Fibroblast of lung (primary cell): ENCODE data around the gene PLSCR1. TPM values are rescaled to one million over a fixed set of nuclear protein-coding genes. Genes with fewer than 3 reads are reported as not detected.

ENCODE experiments used
- DNase-seq, 2 donors: peaks; one replicate each; pipeline versions ENCODE4 v3.0.0 to v3.0.0-alpha.2; 2010; ENCODE audit warnings: low read depth in 2 of 2
- H2AFZ ChIP-seq: 2 replicates; pipeline ENCODE4 v1.5.1; 2012; ENCODE audit warnings: low read length, control low read depth, inconsistent platforms
- H3K27ac ChIP-seq: 2 replicates; pipeline ENCODE4 v1.5.1; 2011; ENCODE audit warnings: low read length, control low read depth; ENCODE audit not compliant: insufficient read depth
- H3K27me3 ChIP-seq: 2 replicates; pipeline ENCODE4 v1.5.1; 2011; ENCODE audit warnings: mild to moderate bottlenecking, low read length; ENCODE audit not compliant: control insufficient read depth, insufficient read depth
- H3K36me3 ChIP-seq: 2 replicates; pipeline ENCODE4 v1.5.1; 2011; ENCODE audit warnings: low read length; ENCODE audit not compliant: control insufficient read depth, insufficient read depth
- H3K4me1 ChIP-seq: 2 replicates; pipeline ENCODE4 v1.5.1; 2011; ENCODE audit warnings: low read length; ENCODE audit not compliant: control insufficient read depth, insufficient read depth; ENCODE audit errors: extremely low read depth
- H3K4me2 ChIP-seq: 2 replicates; pipeline ENCODE4 v1.5.1; 2011; ENCODE audit warnings: low read length, control low read depth; ENCODE audit not compliant: insufficient read depth; ENCODE audit errors: extremely low read depth
- H3K4me3 ChIP-seq, 4 experiments: fragments of 200-600 bp in 1 of 4; sonication (generic) in 1 of 4; replicated peaks in 1 of 4; 2 replicates each; pipeline ENCODE4 v1.5.1; 2011 to 2016; ENCODE audit warnings: low read length in 4 of 4, low read depth in 3 of 4, mild to moderate bottlenecking in 3 of 4, control low read depth in 2 of 4, inconsistent platforms in 1 of 4, mixed read lengths in 1 of 4; ENCODE audit not compliant: insufficient read depth in 1 of 4; ENCODE audit errors: control extremely low read depth in 1 of 4
- H3K79me2 ChIP-seq: 2 replicates; pipeline ENCODE4 v1.5.1; 2012; ENCODE audit warnings: mild to moderate bottlenecking, low read length, inconsistent platforms; ENCODE audit not compliant: control insufficient read depth, insufficient read depth
- H3K9ac ChIP-seq: 2 replicates; pipeline ENCODE4 v1.5.1; 2011; ENCODE audit warnings: mild to moderate bottlenecking, low read length, control low read depth; ENCODE audit not compliant: insufficient read depth
- H3K9me3 ChIP-seq: 2 replicates; pipeline ENCODE4 v1.5.1; 2012; ENCODE audit warnings: low read depth, low read length; ENCODE audit not compliant: control insufficient read depth, insufficient read depth
- H4K20me1 ChIP-seq: 2 replicates; pipeline ENCODE4 v1.5.1; 2011; ENCODE audit warnings: low read length; ENCODE audit not compliant: control insufficient read depth, insufficient read depth; ENCODE audit errors: extremely low read depth
- CTCF ChIP-seq, 2 donors: IDR thresholded peaks in 1 of 2; conservative IDR thresholded peaks in 1 of 2; 1 replicate in 1 of 2; 2 replicates in 1 of 2; pipeline ENCODE4 v1.5.1; 2011 to 2012; ENCODE audit warnings: low read length in 2 of 2, control low read depth in 1 of 2, inconsistent platforms in 1 of 2, low read depth in 1 of 2, mild to moderate bottlenecking in 1 of 2
- EZH2 ChIP-seq: IDR thresholded peaks from 2 replicates; pipeline ENCODE4 v1.5.1; 2012; ENCODE audit warnings: low read length, control low read depth, mild to moderate bottlenecking; ENCODE audit errors: missing control alignments
- polyA minus RNA-seq: library from RNA; depleted of rRNA, polyadenylated mRNA; stranded (reverse); fragments of >200 nt; gene quantifications from 2 replicates; pipeline ENCODE4 v1.2.3, GENCODE V29; 2011; ENCODE audit warnings: low replicate concordance
- polyA plus RNA-seq, 2 donors: library from polyadenylated mRNA; depleted of rRNA in 1 of 2; stranded (reverse) in 1 of 2; unstranded in 1 of 2; fragments of >200 nt; gene quantifications; 2 replicates each; pipeline ENCODE4 v1.2.1, GENCODE V29; 2011 to 2012; ENCODE audit warnings: missing spikeins in 1 of 2
- total RNA-seq: library from RNA; depleted of rRNA; stranded (reverse); fragments of >200 nt; gene quantifications from 2 replicates; pipeline ENCODE4 v1.2.1, GENCODE V29; 2014

The PLSCR1 gene
- 36.8 and 43.9 TPM in 2 replicates for total RNA-seq
- polyA plus RNA-seq = 45.5 and 73.3 TPM in 2 replicates
- polyA plus RNA-seq (2012) = 26.0 and 40.7 TPM in 2 replicates
- 17.1 and 28.8 TPM in 2 replicates for polyA minus RNA-seq

- peaks cover 15% of the 10 kb centered on the region for H3K79me2 ChIP-seq
- no peaks in the 10 kb centered on the region for H3K4me1 ChIP-seq
- DNase-seq = peak; percentile 97 to 99
- peak within 1 kb of the TSS; percentile 85 to 89 (median 86) for H3K4me3 ChIP-seq
- H3K9me3 ChIP-seq = no peaks in the 10 kb centered on the region
- no peak for TF ChIP-seq EZH2
- TF ChIP-seq CTCF (conservative IDR thresholded peaks at IDR 0.05 in 1 of 2, IDR thresholded peaks at IDR 0.05 in 1 of 2; ENCODE audit: low read depth in 1 of 2, low read length in 2 of 2) = no peak
- H3K27ac ChIP-seq = peak within 1 kb of the TSS; percentile 93
- H4K20me1 ChIP-seq = no peaks in the 10 kb centered on the region
- H3K36me3 ChIP-seq = no peaks in the 10 kb centered on the region
- H3K27me3 ChIP-seq = no peaks in the 10 kb centered on the region
- peak within 1 kb of the TSS; percentile 97 for H3K9ac ChIP-seq
- peak within 1 kb of the TSS; percentile 87 for H2AFZ ChIP-seq
- H3K4me2 ChIP-seq = peak within 1 kb of the TSS; percentile 87
Measured at GRCh38 chr3:146544002-146544928, at the start of gene PLSCR1. Gene PLSCR1 (minus strand): TSS chr3:146544607. CDS start chr3:146536552, 8,055 bp downstream.

- Histone ChIP-seq H3K4me1 (no peaks in the 10 kb centered on the region), H3K27ac (no peak overlapping the region), H3K9me3 (no peaks in the 10 kb centered on the region), H3K9ac (no peak overlapping the region), H3K4me2 (no peak overlapping the region), H2AFZ (no peak overlapping the region), H4K20me1 (no peaks in the 10 kb centered on the region), H3K27me3 (no peaks in the 10 kb centered on the region), H3K4me3 (no peak overlapping the region), H3K79me2 (no peaks in the 10 kb centered on the region), H3K36me3 (no peaks in the 10 kb centered on the region)
- no peak for DNase-seq
- TF ChIP-seq CTCF (conservative IDR thresholded peaks at IDR 0.05 in 1 of 2, IDR thresholded peaks at IDR 0.05 in 1 of 2; ENCODE audit: low read depth in 1 of 2, low read length in 2 of 2) (no peak), EZH2 (no peak)
Measured at GRCh38 chr3:146593776-146594175, 49.4 kb upstream of the PLSCR1 start.

- no peaks in the 10 kb centered on the region for H3K27me3 ChIP-seq
- H3K4me3 ChIP-seq = no peak overlapping the region
- peak overlapping the region; percentile 15 for H2AFZ ChIP-seq
- no peaks in the 10 kb centered on the region for H3K79me2 ChIP-seq
- peak; percentile 14 to 54 for DNase-seq
- H3K36me3 ChIP-seq = no peaks in the 10 kb centered on the region
- H3K9ac ChIP-seq = no peak overlapping the region
- no peaks in the 10 kb centered on the region for H3K4me1 ChIP-seq
- H3K9me3 ChIP-seq = no peaks in the 10 kb centered on the region
- no peak overlapping the region for H3K27ac ChIP-seq
- no peak for TF ChIP-seq CTCF (conservative IDR thresholded peaks at IDR 0.05 in 1 of 2, IDR thresholded peaks at IDR 0.05 in 1 of 2; ENCODE audit: low read depth in 1 of 2, low read length in 2 of 2)
- TF ChIP-seq EZH2 = no peak
- no peaks in the 10 kb centered on the region for H4K20me1 ChIP-seq
- H3K4me2 ChIP-seq = no peak overlapping the region
Measured at GRCh38 chr3:146590521-146590920, 46.1 kb upstream of the PLSCR1 start.
